Kidney (tissue), 14 donors: ENCODE results near the gene ZMYND10. TPM values are rescaled to one million over a fixed set of nuclear protein-coding genes. Genes with fewer than 3 reads are reported as not detected.

Experiments used
- DNase-seq, 5 donors: peaks; one replicate each; pipeline ENCODE4 v3.0.0-alpha.2; 2013 to 2020
- FAIRE-seq: peaks from 2 replicates; lab custom pipeline; 2012; peaks lifted over from hg19 to GRCh38; lab: Jason Lieb, UNC
- H3K27ac ChIP-seq, 2 donors: one replicate each; pipeline ENCODE4 v1.7.0; 2013; ENCODE audit warnings: low read depth in 2 of 2, low read length in 2 of 2, inconsistent platforms in 1 of 2
- H3K27me3 ChIP-seq: one replicate; pipeline ENCODE4 v1.7.1; 2013; ENCODE audit warnings: low read length, inconsistent platforms; ENCODE audit not compliant: control insufficient read depth, insufficient read depth
- H3K36me3 ChIP-seq, 3 donors: one replicate each; pipeline versions ENCODE4 v1.7.0 to v1.7.1; 2013; ENCODE audit warnings: low read length in 3 of 3, control low read depth in 1 of 3, inconsistent platforms in 1 of 3; ENCODE audit not compliant: insufficient read depth in 3 of 3, control insufficient read depth in 2 of 3
- H3K4me1 ChIP-seq, 3 donors: one replicate each; pipeline versions ENCODE4 v1.7.0 to v1.7.1; 2013; ENCODE audit warnings: low read length in 3 of 3, inconsistent platforms in 1 of 3, low read depth in 1 of 3; ENCODE audit not compliant: control insufficient read depth in 2 of 3, insufficient read depth in 2 of 3
- H3K4me3 ChIP-seq, 3 donors: one replicate each; pipeline versions ENCODE4 v1.7.0 to v1.8.1; 2013; ENCODE audit warnings: low read length in 3 of 3, control low read depth in 1 of 3, inconsistent platforms in 1 of 3
- H3K9ac ChIP-seq, 3 donors: one replicate each; pipeline versions ENCODE4 v1.7.0 to v1.7.1; 2013; ENCODE audit warnings: low read length in 3 of 3, control low read depth in 1 of 3, inconsistent platforms in 1 of 3
- H3K9me3 ChIP-seq, 3 donors: one replicate each; pipeline versions ENCODE4 v1.7.0 to v1.7.1; 2013; ENCODE audit warnings: low read length in 3 of 3, control low read depth in 1 of 3, inconsistent platforms in 1 of 3; ENCODE audit not compliant: control insufficient read depth in 2 of 3, insufficient read depth in 1 of 3
- intact Hi-C: fragments of 100-400 bp; cut with DNase I; formaldehyde crosslinking; loops from one replicate; pipeline ENCODE4 v1.11.1; 2022
- polyA plus RNA-seq: library from polyadenylated mRNA; stranded (reverse); fragments of 350-450 nt; fragmentation: Illumina TruSeq; extraction: RNeasy Lipid Tissue Mini Kit (QIAGEN cat#74804); gene quantifications from one replicate; pipeline ENCODE4 v1.2.3, GENCODE V29; 2014; ENCODE audit warnings: low read depth, low replicate concordance; ENCODE audit not compliant: insufficient read depth
- total RNA-seq: library from RNA; stranded (reverse); fragmentation: NEBNext Ultra II Directional; extraction: Animal tissue kit (Norgen Biotek cat#: 25700); gene quantifications from one replicate; pipeline ENCODE4 v1.2.1, GENCODE V29; 2021
- TF ChIP-seq, protein P1 (sequence below): IDR thresholded peaks from 3 replicates; pipeline ENCODE4 v1.5.1; 2012; ENCODE audit warnings: mild to moderate bottlenecking, moderate library complexity, borderline replicate concordance; ENCODE audit not compliant: insufficient read depth; ENCODE audit errors: extremely low read depth
- donor health status: control.
- donor health status: control.
- donor health status: control.
- donor health status: control.
- donor health status: control.
- donor health status: DM: yes; HTN: yes; CAD: no.
- donor health status: Normal renal cell carcinoma (clear cell type).

The ZMYND10 gene
- total and polyA plus RNA-seq, 2 donors from 2014 or later: 10.0 to 14.2 TPM

DNA sequence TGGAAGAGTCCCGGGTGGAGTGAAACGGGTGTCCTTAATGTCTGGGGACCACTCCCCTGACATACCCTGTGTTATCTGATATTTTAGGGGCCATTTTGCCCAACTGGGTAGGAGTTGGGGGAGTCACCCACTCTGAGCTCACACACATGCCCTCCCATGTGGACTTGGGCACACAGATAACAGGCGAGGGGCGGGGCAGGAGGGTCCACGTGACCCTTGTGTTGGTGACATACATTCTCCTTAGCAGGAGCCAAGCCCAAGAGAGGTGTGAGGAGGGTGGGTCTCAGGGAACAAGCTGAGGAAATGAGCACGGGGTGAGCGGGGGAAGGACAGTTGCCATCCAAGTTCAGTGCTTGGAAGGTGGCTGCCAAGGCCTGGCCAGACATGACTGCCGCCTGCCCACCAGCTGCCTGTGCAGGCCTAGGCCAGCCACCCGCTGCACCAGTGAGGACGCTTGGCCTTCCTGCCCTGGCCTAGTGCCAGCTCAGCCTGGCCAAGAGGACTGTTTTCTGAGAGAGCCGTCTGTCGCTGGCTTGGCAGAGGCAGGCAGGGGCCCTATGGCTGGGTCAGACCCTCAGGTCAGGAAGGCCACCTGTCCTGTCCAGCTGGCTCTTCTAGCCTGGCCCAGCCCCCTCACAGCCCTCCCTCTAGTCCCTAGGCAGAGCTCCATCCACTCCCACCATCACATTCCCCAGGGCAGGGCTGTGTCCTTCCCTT is 45.1 kb upstream of the ZMYND10 start:
- no peak overlapping the region for H3K27ac ChIP-seq
- intact Hi-C loops: no loop called here
- no peaks in the 10 kb centered on the region for H3K36me3 ChIP-seq
- no peaks in the 10 kb centered on the region for H3K9me3 ChIP-seq
- DNase-seq (peak in 3 of 5 donors; percentile 19 to 64 (median 56)), FAIRE-seq (no peak)
- no peak overlapping the region for H3K4me3 ChIP-seq
- TF ChIP-seq, protein P1, sequence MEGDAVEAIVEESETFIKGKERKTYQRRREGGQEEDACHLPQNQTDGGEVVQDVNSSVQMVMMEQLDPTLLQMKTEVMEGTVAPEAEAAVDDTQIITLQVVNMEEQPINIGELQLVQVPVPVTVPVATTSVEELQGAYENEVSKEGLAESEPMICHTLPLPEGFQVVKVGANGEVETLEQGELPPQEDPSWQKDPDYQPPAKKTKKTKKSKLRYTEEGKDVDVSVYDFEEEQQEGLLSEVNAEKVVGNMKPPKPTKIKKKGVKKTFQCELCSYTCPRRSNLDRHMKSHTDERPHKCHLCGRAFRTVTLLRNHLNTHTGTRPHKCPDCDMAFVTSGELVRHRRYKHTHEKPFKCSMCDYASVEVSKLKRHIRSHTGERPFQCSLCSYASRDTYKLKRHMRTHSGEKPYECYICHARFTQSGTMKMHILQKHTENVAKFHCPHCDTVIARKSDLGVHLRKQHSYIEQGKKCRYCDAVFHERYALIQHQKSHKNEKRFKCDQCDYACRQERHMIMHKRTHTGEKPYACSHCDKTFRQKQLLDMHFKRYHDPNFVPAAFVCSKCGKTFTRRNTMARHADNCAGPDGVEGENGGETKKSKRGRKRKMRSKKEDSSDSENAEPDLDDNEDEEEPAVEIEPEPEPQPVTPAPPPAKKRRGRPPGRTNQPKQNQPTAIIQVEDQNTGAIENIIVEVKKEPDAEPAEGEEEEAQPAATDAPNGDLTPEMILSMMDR: no peak
- no peaks in the 10 kb centered on the region for H3K27me3 ChIP-seq
- H3K9ac ChIP-seq: no peak overlapping the region
- H3K4me1 ChIP-seq: peaks cover 0 to 5% (median 0%) of the 10 kb centered on the region in 3 donors

DNA sequence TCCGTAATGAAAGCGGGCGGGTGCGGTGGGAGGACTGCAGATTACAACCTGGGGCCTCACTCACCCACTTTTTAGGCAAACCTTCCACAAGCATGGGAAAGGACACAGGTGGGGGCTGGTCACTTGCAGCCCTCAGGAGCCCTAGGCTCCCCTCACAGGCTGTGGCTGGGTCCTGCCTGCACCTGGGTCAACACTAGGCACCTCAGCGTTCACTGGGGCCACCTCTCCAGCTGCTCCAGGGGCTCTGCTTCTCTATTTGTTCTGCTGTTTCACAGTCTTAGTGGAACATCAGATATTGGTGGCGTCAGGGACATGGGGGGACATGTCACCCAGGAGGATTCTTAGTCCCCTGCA is 43.9 kb upstream of the ZMYND10 start:
- Histone ChIP-seq H3K27ac (no peak overlapping the region), H3K4me1 (peaks cover 0 to 5% (median 0%) of the 10 kb centered on the region in 3 donors), H3K4me3 (no peak overlapping the region), H3K9me3 (no peaks in the 10 kb centered on the region), H3K27me3 (no peaks in the 10 kb centered on the region), H3K9ac (no peak overlapping the region), H3K36me3 (no peaks in the 10 kb centered on the region)
- DNase-seq: no peak
- intact Hi-C loops: no loop called here
- TF ChIP-seq, protein P1: no peak
- no peak for FAIRE-seq

DNA sequence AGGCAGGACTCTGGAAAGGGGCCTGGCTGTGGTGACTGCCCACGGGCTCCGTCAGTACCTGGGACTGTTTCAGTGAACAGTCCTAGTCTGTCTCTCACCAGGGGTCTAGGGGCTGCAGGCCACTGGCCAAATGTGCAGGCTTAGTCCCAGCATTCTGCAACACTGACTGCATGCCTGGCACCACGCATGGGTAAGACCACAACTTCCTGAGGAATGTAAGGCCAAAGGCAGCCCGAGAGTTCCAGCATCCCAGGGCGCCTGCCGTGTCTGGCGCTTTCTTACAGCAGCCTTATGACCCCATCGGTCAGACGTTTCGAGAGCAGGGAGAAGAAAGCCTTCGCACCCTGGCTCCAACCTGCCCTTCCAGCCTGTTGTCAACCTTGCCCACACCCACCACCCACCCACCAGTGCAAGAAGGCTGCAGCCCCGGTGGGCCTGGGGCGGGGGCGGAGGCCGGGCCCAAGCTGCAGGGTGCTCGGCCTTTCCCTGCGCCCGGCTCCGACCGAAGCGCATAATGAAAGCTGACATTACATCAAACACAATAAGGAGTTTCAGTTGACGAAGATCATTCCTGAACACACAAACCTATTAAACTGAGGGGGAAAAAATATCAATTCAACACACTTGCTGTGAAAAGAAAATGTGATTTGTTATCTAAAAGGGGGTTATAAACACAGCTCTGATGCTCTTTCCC is 43.3 kb upstream of the ZMYND10 start:
- Histone ChIP-seq H3K27me3 (no peaks in the 10 kb centered on the region), H3K36me3 (no peaks in the 10 kb centered on the region), H3K9me3 (no peaks in the 10 kb centered on the region), H3K4me3 (no peak overlapping the region), H3K4me1 (peaks cover 0 to 5% (median 0%) of the 10 kb centered on the region in 3 donors), H3K27ac (no peak overlapping the region), H3K9ac (no peak overlapping the region)
- DNase-seq (peak in 3 of 5 donors; percentile 21 to 48 (median 23)), FAIRE-seq (no peak)
- TF ChIP-seq, protein P1: no peak
- intact Hi-C loops: no loop called here
